Neural cell (in vitro differentiated cells): ENCODE data around the gene SEC14L1. TPM values are rescaled to one million over a fixed set of nuclear protein-coding genes. Genes with fewer than 3 reads are reported as not detected.

Source experiments
- H2AFZ ChIP-seq: fragments of 200-600, 300-800 bp; sonication (generic), shearing (Covaris generic); 2 replicates; pipeline ENCODE4 v1.6.0; 2014; ENCODE audit warnings: low read depth, mild to moderate bottlenecking, antibody characterized with exemption, low read length, moderate library complexity
- H3F3A ChIP-seq: fragments of 200-600 bp; shearing (Covaris generic); 2 replicates; pipeline ENCODE4 v1.6.1; 2016; ENCODE audit warnings: mild to moderate bottlenecking, moderate library complexity, mixed read lengths, antibody characterized with exemption, low read length; ENCODE audit not compliant: insufficient read depth, poor library complexity, severe bottlenecking
- H3K27ac ChIP-seq: fragments of 200-600, 300-800 bp; sonication (generic), shearing (Covaris generic); 2 replicates; pipeline ENCODE4 v1.5.1; 2014; ENCODE audit warnings: mild to moderate bottlenecking, low read length, moderate library complexity
- H3K27me3 ChIP-seq: fragments of 300-800, 200-600 bp; sonication (generic), shearing (Covaris generic); 2 replicates; pipeline ENCODE4 v1.6.0; 2014; ENCODE audit warnings: mild to moderate bottlenecking, low read depth, low read length, moderate library complexity; ENCODE audit not compliant: insufficient read depth
- H3K36me3 ChIP-seq: fragments of 300-800, 200-600 bp; sonication (generic), shearing (Covaris generic); 2 replicates; pipeline ENCODE4 v1.5.1; 2014; ENCODE audit warnings: mild to moderate bottlenecking, antibody characterized with exemption, low read length, moderate library complexity; ENCODE audit not compliant: insufficient read depth
- H3K4me2 ChIP-seq: fragments of 300-800, 200-600 bp; sonication (generic), shearing (Covaris generic); 2 replicates; pipeline ENCODE4 v1.6.0; 2014; ENCODE audit warnings: mild to moderate bottlenecking, low read length
- H3K4me3 ChIP-seq: fragments of 300-800, 200-600 bp; sonication (generic), shearing (Covaris generic); 2 replicates; pipeline ENCODE4 v1.5.1; 2014; ENCODE audit warnings: mild to moderate bottlenecking, low read length, moderate library complexity
- H3K79me2 ChIP-seq: fragments of 200-600 bp; shearing (Covaris generic); replicated peaks from 2 replicates; pipeline ENCODE4 v1.6.0; 2014; ENCODE audit warnings: mild to moderate bottlenecking, low read length, moderate library complexity; ENCODE audit not compliant: insufficient read depth
- H3K9ac ChIP-seq: fragments of 300-800, 200-600 bp; sonication (generic), shearing (Covaris generic); 2 replicates; pipeline ENCODE4 v1.6.1; 2016; ENCODE audit warnings: mild to moderate bottlenecking, low read length, mixed read lengths
- H3K9me2 ChIP-seq: fragments of 200-600 bp; shearing (Covaris generic); 2 replicates; pipeline ENCODE4 v1.6.1; 2016; ENCODE audit warnings: mild to moderate bottlenecking, low read length, mixed read lengths; ENCODE audit not compliant: insufficient read depth
- H3K9me3 ChIP-seq: fragments of 200-600, 300-800 bp; sonication (generic), shearing (Covaris generic); 2 replicates; pipeline ENCODE4 v1.6.1; 2016; ENCODE audit warnings: mild to moderate bottlenecking, mixed run types, low read length, moderate library complexity, mixed read lengths
- H4K20me1 ChIP-seq: fragments of 200-600 bp; shearing (Covaris generic); 2 replicates; pipeline ENCODE4 v1.6.1; 2016; ENCODE audit warnings: mild to moderate bottlenecking, mixed run types; ENCODE audit not compliant: insufficient read depth
- EP300 ChIP-seq: fragments of 450-650 bp; conservative IDR thresholded peaks from 2 replicates; pipeline ENCODE4 v1.6.1; 2014; ENCODE audit warnings: antibody characterized with exemption, mild to moderate bottlenecking, moderate library complexity; ENCODE audit not compliant: poor library complexity, severe bottlenecking
- EZH2 ChIP-seq: fragments of 200-600, 300-800 bp; shearing (Covaris generic), sonication (generic); IDR thresholded peaks from 2 replicates; pipeline ENCODE4 v1.6.1; 2014; ENCODE audit warnings: antibody characterized with exemption, low read length, borderline replicate concordance, mild to moderate bottlenecking; ENCODE audit not compliant: insufficient read depth, poor library complexity, severe bottlenecking
- MXI1 ChIP-seq: fragments of 450-650 bp; conservative IDR thresholded peaks from 2 replicates; pipeline ENCODE4 v1.6.1; 2014; ENCODE audit warnings: antibody characterized with exemption, mild to moderate bottlenecking; ENCODE audit not compliant: poor library complexity, severe bottlenecking
- POLR2AphosphoS5 ChIP-seq: IDR thresholded peaks from 2 replicates; pipeline ENCODE4 v1.6.1; 2012
- RAD21 ChIP-seq: fragments of 450-650 bp; conservative IDR thresholded peaks from 2 replicates; pipeline ENCODE4 v1.6.1; 2014; ENCODE audit warnings: antibody characterized with exemption, mild to moderate bottlenecking, moderate library complexity
- REST ChIP-seq: IDR thresholded peaks from 2 replicates; pipeline ENCODE4 v1.6.1; 2012; ENCODE audit warnings: borderline replicate concordance
- SMC3 ChIP-seq: fragments of 450-650 bp; conservative IDR thresholded peaks from 2 replicates; pipeline ENCODE4 v1.6.1; 2014; ENCODE audit warnings: antibody characterized with exemption, mild to moderate bottlenecking, moderate library complexity; ENCODE audit not compliant: poor library complexity
- TAF1 ChIP-seq: IDR thresholded peaks from 2 replicates; pipeline ENCODE4 v1.6.1; 2012; ENCODE audit warnings: low read depth
- polyA plus RNA-seq: library from polyadenylated mRNA; depleted of rRNA; stranded (reverse); fragments of >200 nt; gene quantifications from 2 replicates; pipeline ENCODE4 v1.2.3, GENCODE V29; 2014
- TF ChIP-seq, protein P1 (sequence below): fragments of 450-650 bp; IDR thresholded peaks from 2 replicates; pipeline ENCODE4 v1.5.1; 2014; ENCODE audit warnings: antibody characterized with exemption, mild to moderate bottlenecking, moderate library complexity; ENCODE audit not compliant: poor library complexity, severe bottlenecking

SEC14L1 gene
- polyA plus RNA-seq, 1 donor from 2014 or later: 40.4 TPM

DNA sequence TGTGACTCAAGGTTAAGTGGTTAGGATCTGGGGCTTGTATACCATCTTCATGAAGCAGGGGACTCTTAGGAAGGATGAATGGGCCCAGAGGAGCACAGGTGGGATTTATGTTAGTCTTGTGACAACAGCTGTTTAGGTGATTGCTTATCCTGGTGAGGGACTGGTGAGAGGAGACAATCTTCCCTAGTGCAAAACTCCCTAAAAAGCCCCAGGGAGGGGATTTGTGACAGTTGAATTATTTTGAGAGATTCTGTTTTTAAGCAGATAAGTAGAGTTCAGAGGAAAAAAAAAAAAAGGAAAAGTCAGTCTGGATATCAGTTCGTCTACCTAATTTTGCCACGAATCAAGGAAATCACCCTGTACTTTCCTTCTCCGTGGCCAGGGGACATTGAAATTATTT lies 35.1 kb upstream of the SEC14L1 start:
- no peak overlapping the region for H3K27ac ChIP-seq
- no peaks in the 10 kb centered on the region for H3K9me2 ChIP-seq
- TF ChIP-seq SMC3 (no peak), POLR2AphosphoS5 (no peak), RAD21 (no peak), TAF1 (no peak), REST (no peak), EP300 (no peak), EZH2 (no peak), MXI1 (no peak)
- TF ChIP-seq, protein P1, sequence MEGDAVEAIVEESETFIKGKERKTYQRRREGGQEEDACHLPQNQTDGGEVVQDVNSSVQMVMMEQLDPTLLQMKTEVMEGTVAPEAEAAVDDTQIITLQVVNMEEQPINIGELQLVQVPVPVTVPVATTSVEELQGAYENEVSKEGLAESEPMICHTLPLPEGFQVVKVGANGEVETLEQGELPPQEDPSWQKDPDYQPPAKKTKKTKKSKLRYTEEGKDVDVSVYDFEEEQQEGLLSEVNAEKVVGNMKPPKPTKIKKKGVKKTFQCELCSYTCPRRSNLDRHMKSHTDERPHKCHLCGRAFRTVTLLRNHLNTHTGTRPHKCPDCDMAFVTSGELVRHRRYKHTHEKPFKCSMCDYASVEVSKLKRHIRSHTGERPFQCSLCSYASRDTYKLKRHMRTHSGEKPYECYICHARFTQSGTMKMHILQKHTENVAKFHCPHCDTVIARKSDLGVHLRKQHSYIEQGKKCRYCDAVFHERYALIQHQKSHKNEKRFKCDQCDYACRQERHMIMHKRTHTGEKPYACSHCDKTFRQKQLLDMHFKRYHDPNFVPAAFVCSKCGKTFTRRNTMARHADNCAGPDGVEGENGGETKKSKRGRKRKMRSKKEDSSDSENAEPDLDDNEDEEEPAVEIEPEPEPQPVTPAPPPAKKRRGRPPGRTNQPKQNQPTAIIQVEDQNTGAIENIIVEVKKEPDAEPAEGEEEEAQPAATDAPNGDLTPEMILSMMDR: no peak
- no peaks in the 10 kb centered on the region for H3K36me3 ChIP-seq
- H3K79me2 ChIP-seq: no peaks in the 10 kb centered on the region
- H4K20me1 ChIP-seq: no peaks in the 10 kb centered on the region
- no peak overlapping the region for H3K4me3 ChIP-seq
- no peaks in the 10 kb centered on the region for H3F3A ChIP-seq
- no peak overlapping the region for H3K9ac ChIP-seq
- no peak overlapping the region for H3K4me2 ChIP-seq
- H2AFZ ChIP-seq: no peak overlapping the region
- H3K27me3 ChIP-seq: no peaks in the 10 kb centered on the region
- H3K9me3 ChIP-seq: no peaks in the 10 kb centered on the region

GRCh38 chr17:77106874-77107358 lies 33.9 kb upstream of the SEC14L1 start:
- H3K4me3 ChIP-seq: no peak overlapping the region
- no peaks in the 10 kb centered on the region for H3K27me3 ChIP-seq
- no peaks in the 10 kb centered on the region for H4K20me1 ChIP-seq
- no peak overlapping the region for H3K4me2 ChIP-seq
- no peak overlapping the region for H3K9ac ChIP-seq
- H2AFZ ChIP-seq: no peak overlapping the region
- no peaks in the 10 kb centered on the region for H3F3A ChIP-seq
- H3K27ac ChIP-seq: no peak overlapping the region
- H3K79me2 ChIP-seq: no peaks in the 10 kb centered on the region
- no peaks in the 10 kb centered on the region for H3K9me2 ChIP-seq
- TF ChIP-seq TAF1 (no peak), POLR2AphosphoS5 (no peak), REST (no peak), RAD21 (no peak), EZH2 (no peak), MXI1 (no peak), SMC3 (no peak), EP300 (no peak)
- TF ChIP-seq, protein P1: no peak
- H3K9me3 ChIP-seq: no peaks in the 10 kb centered on the region
- no peaks in the 10 kb centered on the region for H3K36me3 ChIP-seq
